Lung microvascular endothelial cell (primary cell): ENCODE measurements around the gene BIRC6. TPM values are rescaled to one million over a fixed set of nuclear protein-coding genes. Genes with fewer than 3 reads are reported as not detected.

Source experiments
- total RNA-seq: library from RNA; depleted of rRNA; stranded (reverse); fragments of >200 nt; gene quantifications from 2 replicates; pipeline ENCODE4 v1.2.1, GENCODE V29; 2014

BIRC6 gene
- total RNA-seq, 1 donor from 2014 or later: 142 TPM

Other genes with a start within 250 kb of the BIRC6 start
- 17.4 and 22.8 TPM in 2 replicates for gene SLC30A6, start 191.2 kb upstream of the BIRC6 start, total RNA-seq
- gene NLRC4, start 92.1 kb upstream of the BIRC6 start, total RNA-seq: not detected in 2 replicates
- gene YIPF4, start 79.1 kb upstream of the BIRC6 start, total RNA-seq: 8.9 and 12.1 TPM in 2 replicates